ENCODE results near the gene COPS9.

- TF ChIP-seq CTCF (IDR thresholded peaks at IDR 0.05): no peak
- TF ChIP-seq POLR2A (IDR thresholded peaks at IDR 0.05): no peak
These were observed 12.1 kb downstream of the COPS9 start for GRCh38 chr2:240123821-240124650.

Data from body of pancreas (tissue), 4 donors.